GM19438 (cell line): ENCODE results near the gene BDNF.

ENCODE experiments used
- ATAC-seq: cut with Tn5 transposase; IDR thresholded peaks from one replicate; pipeline ENCODE4 v1.9.1; 2021; ENCODE audit warnings: low read depth; ENCODE audit not compliant: unreplicated experiment

The BDNF gene

GRCh38 chr11:27610280-27610679 is 90.0 kb downstream of the BDNF start:
- no peak for ATAC-seq

GRCh38 chr11:27608951-27609350 is 91.3 kb downstream of the BDNF start:
- ATAC-seq, result no peak

DNA sequence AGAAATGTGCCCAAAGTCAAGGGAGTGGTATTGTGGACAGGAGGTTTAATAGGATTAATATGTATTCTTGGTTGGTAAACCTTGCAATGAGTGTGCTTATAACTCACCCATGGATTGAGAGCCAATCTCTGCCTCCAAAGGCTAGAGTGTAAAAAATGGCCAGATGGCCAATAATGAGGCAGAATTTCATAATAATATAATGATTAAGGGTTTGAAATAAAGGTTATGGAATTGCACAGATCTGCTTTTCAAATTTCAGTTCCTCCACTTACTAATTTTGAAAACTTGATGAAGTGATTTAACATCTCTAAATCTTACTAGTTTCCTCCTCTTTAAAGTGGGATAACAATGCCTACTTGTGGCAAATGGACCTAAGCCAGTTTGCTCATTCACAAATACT is 94.8 kb downstream of the BDNF start:
- no peak for ATAC-seq
